Fibroblast of lung (primary cell): ENCODE measurements around the gene WDR33. TPM values are rescaled to one million over a fixed set of nuclear protein-coding genes. Genes with fewer than 3 reads are reported as not detected.

ENCODE experiments used
- DNase-seq, 2 donors: peaks; one replicate each; pipeline versions ENCODE4 v3.0.0 to v3.0.0-alpha.2; 2010; ENCODE audit warnings: low read depth in 2 of 2
- H2AFZ ChIP-seq: 2 replicates; pipeline ENCODE4 v1.5.1; 2012; ENCODE audit warnings: low read length, control low read depth, inconsistent platforms
- H3K27ac ChIP-seq: 2 replicates; pipeline ENCODE4 v1.5.1; 2011; ENCODE audit warnings: low read length, control low read depth; ENCODE audit not compliant: insufficient read depth
- H3K27me3 ChIP-seq: 2 replicates; pipeline ENCODE4 v1.5.1; 2011; ENCODE audit warnings: mild to moderate bottlenecking, low read length; ENCODE audit not compliant: control insufficient read depth, insufficient read depth
- H3K36me3 ChIP-seq: 2 replicates; pipeline ENCODE4 v1.5.1; 2011; ENCODE audit warnings: low read length; ENCODE audit not compliant: control insufficient read depth, insufficient read depth
- H3K4me1 ChIP-seq: 2 replicates; pipeline ENCODE4 v1.5.1; 2011; ENCODE audit warnings: low read length; ENCODE audit not compliant: control insufficient read depth, insufficient read depth; ENCODE audit errors: extremely low read depth
- H3K4me2 ChIP-seq: 2 replicates; pipeline ENCODE4 v1.5.1; 2011; ENCODE audit warnings: low read length, control low read depth; ENCODE audit not compliant: insufficient read depth; ENCODE audit errors: extremely low read depth
- H3K4me3 ChIP-seq, 4 experiments: fragments of 200-600 bp in 1 of 4; sonication (generic) in 1 of 4; replicated peaks in 1 of 4; 2 replicates each; pipeline ENCODE4 v1.5.1; 2011 to 2016; ENCODE audit warnings: low read length in 4 of 4, low read depth in 3 of 4, mild to moderate bottlenecking in 3 of 4, control low read depth in 2 of 4, inconsistent platforms in 1 of 4, mixed read lengths in 1 of 4; ENCODE audit not compliant: insufficient read depth in 1 of 4; ENCODE audit errors: control extremely low read depth in 1 of 4
- H3K79me2 ChIP-seq: 2 replicates; pipeline ENCODE4 v1.5.1; 2012; ENCODE audit warnings: mild to moderate bottlenecking, low read length, inconsistent platforms; ENCODE audit not compliant: control insufficient read depth, insufficient read depth
- H3K9ac ChIP-seq: 2 replicates; pipeline ENCODE4 v1.5.1; 2011; ENCODE audit warnings: mild to moderate bottlenecking, low read length, control low read depth; ENCODE audit not compliant: insufficient read depth
- H3K9me3 ChIP-seq: 2 replicates; pipeline ENCODE4 v1.5.1; 2012; ENCODE audit warnings: low read depth, low read length; ENCODE audit not compliant: control insufficient read depth, insufficient read depth
- H4K20me1 ChIP-seq: 2 replicates; pipeline ENCODE4 v1.5.1; 2011; ENCODE audit warnings: low read length; ENCODE audit not compliant: control insufficient read depth, insufficient read depth; ENCODE audit errors: extremely low read depth
- CTCF ChIP-seq, 2 donors: IDR thresholded peaks in 1 of 2; conservative IDR thresholded peaks in 1 of 2; 1 replicate in 1 of 2; 2 replicates in 1 of 2; pipeline ENCODE4 v1.5.1; 2011 to 2012; ENCODE audit warnings: low read length in 2 of 2, control low read depth in 1 of 2, inconsistent platforms in 1 of 2, low read depth in 1 of 2, mild to moderate bottlenecking in 1 of 2
- EZH2 ChIP-seq: IDR thresholded peaks from 2 replicates; pipeline ENCODE4 v1.5.1; 2012; ENCODE audit warnings: low read length, control low read depth, mild to moderate bottlenecking; ENCODE audit errors: missing control alignments
- polyA plus RNA-seq, 2 donors: library from polyadenylated mRNA; depleted of rRNA in 1 of 2; stranded (reverse) in 1 of 2; unstranded in 1 of 2; fragments of >200 nt; gene quantifications; 2 replicates each; pipeline ENCODE4 v1.2.1, GENCODE V29; 2011 to 2012; ENCODE audit warnings: missing spikeins in 1 of 2
- total RNA-seq: library from RNA; depleted of rRNA; stranded (reverse); fragments of >200 nt; gene quantifications from 2 replicates; pipeline ENCODE4 v1.2.1, GENCODE V29; 2014

WDR33 gene
- total and polyA plus RNA-seq, 2 donors (not counting 1 experiment from before 2014, with no cell fraction given) = 27.2 to 28.6 TPM

- Histone ChIP-seq H3K79me2 (peaks cover 38% of the 10 kb centered on the region), H3K36me3 (no peaks in the 10 kb centered on the region), H3K4me2 (no peak overlapping the region), H3K9me3 (no peaks in the 10 kb centered on the region), H4K20me1 (no peaks in the 10 kb centered on the region), H3K9ac (no peak overlapping the region), H2AFZ (no peak overlapping the region), H3K4me3 (no peak overlapping the region), H3K27me3 (no peaks in the 10 kb centered on the region), H3K4me1 (no peaks in the 10 kb centered on the region), H3K27ac (no peak overlapping the region)
- no peak for DNase-seq
- TF ChIP-seq EZH2 (no peak), CTCF (conservative IDR thresholded peaks at IDR 0.05 in 1 of 2, IDR thresholded peaks at IDR 0.05 in 1 of 2; ENCODE audit: low read depth in 1 of 2, low read length in 2 of 2) (no peak)
Measured at GRCh38 chr2:127784965-127785518, 25.9 kb downstream of the WDR33 start.

- Histone ChIP-seq H4K20me1 (no peaks in the 10 kb centered on the region), H3K4me3 (no peak overlapping the region), H3K9ac (no peak overlapping the region), H3K27me3 (no peaks in the 10 kb centered on the region), H3K36me3 (no peaks in the 10 kb centered on the region), H3K4me1 (no peaks in the 10 kb centered on the region), H3K9me3 (no peaks in the 10 kb centered on the region), H2AFZ (no peak overlapping the region), H3K4me2 (no peak overlapping the region), H3K79me2 (peaks cover 52% of the 10 kb centered on the region), H3K27ac (no peak overlapping the region)
- DNase-seq = no peak
- TF ChIP-seq EZH2 (no peak), CTCF (conservative IDR thresholded peaks at IDR 0.05 in 1 of 2, IDR thresholded peaks at IDR 0.05 in 1 of 2; ENCODE audit: low read depth in 1 of 2, low read length in 2 of 2) (no peak)
Measured at GRCh38 chr2:127783101-127783500, 27.9 kb downstream of the WDR33 start.

GRCh38 chr2:127778850-127779249, 32.1 kb downstream of the WDR33 start:
- Histone ChIP-seq H2AFZ (no peak overlapping the region), H3K4me3 (no peak overlapping the region), H3K27ac (no peak overlapping the region), H3K36me3 (no peaks in the 10 kb centered on the region), H3K4me1 (no peaks in the 10 kb centered on the region), H4K20me1 (no peaks in the 10 kb centered on the region), H3K9me3 (no peaks in the 10 kb centered on the region), H3K9ac (no peak overlapping the region), H3K79me2 (peaks cover 59% of the 10 kb centered on the region), H3K4me2 (no peak overlapping the region), H3K27me3 (no peaks in the 10 kb centered on the region)
- no peak for DNase-seq
- no peak for TF ChIP-seq CTCF (conservative IDR thresholded peaks at IDR 0.05 in 1 of 2, IDR thresholded peaks at IDR 0.05 in 1 of 2; ENCODE audit: low read depth in 1 of 2, low read length in 2 of 2)
- TF ChIP-seq EZH2 = no peak
